HCT116 (cell line): ENCODE data around the gene SLC6A18. TPM values are rescaled to one million over a fixed set of nuclear protein-coding genes. Genes with fewer than 3 reads are reported as not detected.

Source experiments
- ATAC-seq: fragments of 200-7000 bp; cut with Tn5 transposase; 2 replicates; pipeline ENCODE4 v1.9.1; 2020; ENCODE audit warnings: mild to moderate bottlenecking, moderate library complexity
- BruUV-seq: library from RNA; stranded (reverse); fragments of 400-500 nt; replicated peaks from 2 replicates; lab custom pipeline; 2021; lab: Mats Ljungman, UMichigan
- CTCF ChIA-PET: fragments of 300-600 bp; sonication (Branson Sonifier 250); formaldehyde crosslinking; loops from one replicate; lab custom pipeline; 2021; ENCODE audit warnings: antibody characterized with exemption; lab: Charles Lee
- POLR2A ChIA-PET: fragments of 300-600, 350-600 bp; sonication (Branson Sonifier 250); formaldehyde crosslinking; loops from one replicate; lab custom pipeline; 2021; ENCODE audit warnings: antibody characterized with exemption; lab: Charles Lee
- RAD21 ChIA-PET, 2 experiments: fragments of 300-600 bp; sonication (Branson Sonifier 250); formaldehyde crosslinking; loops; one replicate each; lab custom pipeline; 2023; ENCODE audit warnings: low total read pairs in 2 of 2; ENCODE audit not compliant: uncharacterized antibody in 2 of 2, unreplicated experiment in 2 of 2, low non-redundant PET in 1 of 2; lab: Charles Lee
- DNase-seq: peaks from one replicate; pipeline ENCODE4 v3.0.0-alpha.2; 2010; ENCODE audit warnings: low read depth, low spot score
- H2AFZ ChIP-seq: fragments of 200-600 bp; shearing (Covaris generic), sonication (generic); 2 replicates; pipeline ENCODE4 v1.6.1; 2017; ENCODE audit warnings: low read depth, mixed run types, mixed read lengths, antibody characterized with exemption, low read length; ENCODE audit not compliant: poor library complexity, severe bottlenecking
- H3K27ac ChIP-seq: 2 replicates; pipeline ENCODE4 v1.5.1; 2012; ENCODE audit warnings: low read depth, low read length
- H3K27me3 ChIP-seq: fragments of 200-600 bp; sonication (generic); 2 replicates; pipeline ENCODE4 v1.6.1; 2016; ENCODE audit warnings: mixed run types, low read length, mixed read lengths; ENCODE audit not compliant: insufficient read depth
- H3K36me3 ChIP-seq, 2 experiments: fragments of 200-500 bp in 1 of 2; fragments of 200-600 bp in 1 of 2; sonication (Bioruptor generic) in 1 of 2; sonication (generic) in 1 of 2; 2 replicates each; pipeline versions ENCODE4 v1.5.1 to v1.6.1; 2014 to 2016; ENCODE audit warnings: low read length in 2 of 2, inconsistent platforms in 1 of 2, mixed read lengths in 1 of 2, mixed run types in 1 of 2; ENCODE audit not compliant: insufficient read depth in 2 of 2, control insufficient read depth in 1 of 2
- H3K4me1 ChIP-seq, 2 experiments: fragments of 200-600 bp in 1 of 2; sonication (generic) in 1 of 2; 2 replicates each; pipeline versions ENCODE4 v1.5.1 to v1.6.1; 2012 to 2017; ENCODE audit warnings: low read length in 2 of 2, inconsistent platforms in 1 of 2, mild to moderate bottlenecking in 1 of 2, mixed read lengths in 1 of 2, mixed run types in 1 of 2, moderate library complexity in 1 of 2; ENCODE audit not compliant: insufficient read depth in 2 of 2, control insufficient read depth in 1 of 2
- H3K4me2 ChIP-seq: fragments of 200-600 bp; sonication (generic); 2 replicates; pipeline ENCODE4 v1.6.1; 2017; ENCODE audit warnings: mixed run types, low read length, mixed read lengths
- H3K4me3 ChIP-seq, 2 experiments: fragments of 200-600 bp in 1 of 2; sonication (generic) in 1 of 2; replicated peaks in 1 of 2; 2 replicates each; pipeline ENCODE4 v1.5.1; 2011 to 2016; ENCODE audit warnings: low read length in 2 of 2, control low read depth in 1 of 2, low read depth in 1 of 2, mild to moderate bottlenecking in 1 of 2, mixed read lengths in 1 of 2, mixed run types in 1 of 2
- H3K79me2 ChIP-seq: fragments of 200-600 bp; sonication (generic); 2 replicates; pipeline ENCODE4 v1.6.1; 2017; ENCODE audit warnings: mild to moderate bottlenecking, mixed run types, low read length, moderate library complexity, mixed read lengths; ENCODE audit not compliant: insufficient read depth
- H3K9ac ChIP-seq: fragments of 200-600 bp; sonication (generic); 2 replicates; pipeline ENCODE4 v1.6.1; 2016; ENCODE audit warnings: low read length, mixed read lengths
- H3K9me2 ChIP-seq: fragments of 200-600 bp; sonication (generic), shearing (Covaris generic); 2 replicates; pipeline ENCODE4 v1.6.1; 2017; ENCODE audit warnings: mixed run types, mild to moderate bottlenecking, moderate library complexity; ENCODE audit not compliant: insufficient read depth
- H3K9me3 ChIP-seq, 2 experiments: fragments of 200-500 bp in 1 of 2; fragments of 200-600 bp in 1 of 2; sonication (Bioruptor generic) in 1 of 2; sonication (generic) in 1 of 2; 2 replicates each; pipeline ENCODE4 v1.6.1; 2014 to 2017; ENCODE audit warnings: low read length in 2 of 2, mixed read lengths in 2 of 2, inconsistent platforms in 1 of 2, low read depth in 1 of 2, mild to moderate bottlenecking in 1 of 2, mixed run types in 1 of 2, moderate library complexity in 1 of 2; ENCODE audit not compliant: control insufficient read depth in 1 of 2, insufficient read depth in 1 of 2
- H4K20me1 ChIP-seq: fragments of 200-600 bp; sonication (generic), shearing (Covaris generic); 2 replicates; pipeline ENCODE4 v1.6.1; 2017; ENCODE audit warnings: mixed run types, mild to moderate bottlenecking, moderate library complexity; ENCODE audit not compliant: insufficient read depth
- POLR2A ChIP-seq: IDR thresholded peaks from 2 replicates; pipeline ENCODE4 v1.7.0; 2011; ENCODE audit warnings: borderline replicate concordance; ENCODE audit not compliant: insufficient read depth, insufficient read length; ENCODE audit errors: extremely low read depth
- RAD21 ChIP-seq: IDR thresholded peaks from 2 replicates; pipeline ENCODE4 v1.6.1; 2012; ENCODE audit warnings: low read depth, mild to moderate bottlenecking
- SIN3A ChIP-seq: IDR thresholded peaks from 2 replicates; pipeline ENCODE4 v1.6.1; 2012; ENCODE audit warnings: low read depth
- SP1 ChIP-seq: IDR thresholded peaks from 2 replicates; pipeline ENCODE4 v1.6.1; 2012; ENCODE audit warnings: low read depth
- TCF7L2 ChIP-seq: IDR thresholded peaks from 2 replicates; pipeline ENCODE4 v1.7.0; 2011; ENCODE audit warnings: borderline replicate concordance, inconsistent platforms; ENCODE audit not compliant: insufficient read depth, insufficient read length; ENCODE audit errors: extremely low read depth
- intact Hi-C: fragments of 100-400 bp; cut with micrococcal nuclease; formaldehyde crosslinking; loops from 2 replicates; pipeline ENCODE4 v1.10.0; 2022
- total RNA-seq: library from RNA; stranded (reverse); gene quantifications from one replicate; pipeline ENCODE4 v1.2.1, GENCODE V29; 2021; ENCODE audit not compliant: unreplicated experiment
- TF ChIP-seq, protein P1 (sequence below): IDR thresholded peaks from 2 replicates; pipeline ENCODE4 v1.6.1; 2012
- TF ChIP-seq, protein P2 (sequence below): IDR thresholded peaks from 2 replicates; pipeline ENCODE4 v1.6.1; 2012

SLC6A18 gene
- total RNA-seq, 1 experiment from 2014 or later = not detected

DNA sequence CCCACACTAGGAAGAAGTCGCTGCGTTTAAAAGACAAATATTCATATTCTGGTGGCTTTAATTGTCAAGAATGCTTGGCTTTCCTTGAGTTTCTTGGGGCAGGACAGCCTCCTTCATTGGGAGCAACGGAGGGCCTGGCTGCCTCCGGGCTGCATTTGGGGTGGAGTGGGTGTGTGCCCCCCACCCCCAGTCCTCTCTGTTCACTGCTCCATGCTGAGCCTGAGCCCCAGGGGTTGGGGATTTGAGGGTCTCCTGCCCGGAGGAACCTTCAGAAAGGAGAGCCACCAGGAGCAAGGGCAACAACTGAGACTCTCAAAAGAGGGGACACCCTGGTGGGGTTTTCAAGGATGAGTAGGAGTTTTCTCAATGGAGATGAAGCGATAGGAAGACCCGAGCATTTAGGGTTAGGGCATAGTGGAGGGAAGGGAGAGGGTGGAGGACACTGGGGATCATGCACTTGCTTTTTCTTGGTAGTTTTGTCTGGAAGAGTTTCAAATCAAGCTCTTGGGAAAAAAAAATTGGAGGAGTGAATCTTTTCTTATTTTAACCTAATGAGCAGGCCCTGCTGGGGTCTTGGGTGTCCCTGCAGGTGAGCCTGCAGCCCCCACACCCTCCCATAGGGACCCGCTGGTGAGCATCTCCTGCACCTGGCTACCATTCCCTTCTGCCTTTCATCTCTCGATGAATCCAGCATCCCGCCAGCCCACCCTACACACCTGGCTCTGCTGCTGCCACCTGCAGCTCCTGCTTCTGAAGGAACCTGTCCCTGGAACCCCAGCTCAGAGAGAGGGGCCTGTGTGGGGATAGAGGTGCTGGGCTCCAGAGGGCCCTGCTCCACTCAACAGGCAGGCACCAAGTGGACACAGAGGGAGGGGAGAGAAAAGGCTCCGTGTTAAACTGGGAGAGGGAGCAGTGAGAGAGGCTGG lies 19.7 kb upstream of the SLC6A18 start:
- no peaks in the 10 kb centered on the region for H4K20me1 ChIP-seq
- no peak overlapping the region for H3K4me3 ChIP-seq
- RAD21 ChIA-PET = no interaction called here
- no peak overlapping the region for H2AFZ ChIP-seq
- TF ChIP-seq SP1 = no peak
- TF ChIP-seq, protein P1, sequence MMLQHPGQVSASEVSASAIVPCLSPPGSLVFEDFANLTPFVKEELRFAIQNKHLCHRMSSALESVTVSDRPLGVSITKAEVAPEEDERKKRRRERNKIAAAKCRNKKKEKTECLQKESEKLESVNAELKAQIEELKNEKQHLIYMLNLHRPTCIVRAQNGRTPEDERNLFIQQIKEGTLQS = no peak
- no peak for TF ChIP-seq TCF7L2
- no peak for TF ChIP-seq RAD21
- TF ChIP-seq, protein P2, sequence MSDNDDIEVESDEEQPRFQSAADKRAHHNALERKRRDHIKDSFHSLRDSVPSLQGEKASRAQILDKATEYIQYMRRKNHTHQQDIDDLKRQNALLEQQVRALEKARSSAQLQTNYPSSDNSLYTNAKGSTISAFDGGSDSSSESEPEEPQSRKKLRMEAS = no peak
- TF ChIP-seq POLR2A = no peak
- TF ChIP-seq SIN3A = no peak
- ATAC-seq = no peak
- H3K4me1 ChIP-seq = 0 out of 4 replicates have a peak, but pooled peaks cover 0 to 3% of the 10 kb centered on the region in 2 experiments
- H3K27ac ChIP-seq = no peak overlapping the region
- no peaks in the 10 kb centered on the region for H3K79me2 ChIP-seq
- no peaks in the 10 kb centered on the region for H3K9me2 ChIP-seq
- no peak overlapping the region for H3K4me2 ChIP-seq
- no peak overlapping the region for H3K9ac ChIP-seq
- BruUV-seq = no TSS peak
- no peak for DNase-seq
- no peaks in the 10 kb centered on the region for H3K27me3 ChIP-seq
- intact Hi-C loops = no loop called here
- CTCF ChIA-PET = interaction anchor here (1.1 to 1.3 kb wide), 3 partner anchors 15 to 38 kb away, joined by 3 to 10 read pairs (median 4); no protein-coding TSS in a partner anchor
- H3K9me3 ChIP-seq = no peaks in the 10 kb centered on the region
- no peaks in the 10 kb centered on the region for H3K36me3 ChIP-seq
- POLR2A ChIA-PET = no interaction called here
